Endometrial microvascular endothelial cells (primary cell): ENCODE data around the gene UBE3C. TPM values are rescaled to one million over a fixed set of nuclear protein-coding genes. Genes with fewer than 3 reads are reported as not detected.

Experiments used
- in situ Hi-C: cut with HindIII; loops from 2 replicates; pipeline ENCODE4 v1.10.0; 2017; ENCODE audit warnings: low sequenced_read_pairs, low pct_unique_long_range_greater_than_20kb; ENCODE audit errors: inconsistent ontology term
- total RNA-seq: library from RNA; depleted of rRNA; stranded (reverse); fragments of >200 nt; gene quantifications from one replicate; pipeline ENCODE4 v1.2.3, GENCODE V29; 2015; ENCODE audit errors: inconsistent ontology term

The UBE3C gene
- total RNA-seq, 1 donor from 2014 or later: 90.5 TPM

- in situ Hi-C loops: no loop called here
Measured at GRCh38 chr7:157300369-157300825, 161.7 kb downstream of the UBE3C start.

DNA sequence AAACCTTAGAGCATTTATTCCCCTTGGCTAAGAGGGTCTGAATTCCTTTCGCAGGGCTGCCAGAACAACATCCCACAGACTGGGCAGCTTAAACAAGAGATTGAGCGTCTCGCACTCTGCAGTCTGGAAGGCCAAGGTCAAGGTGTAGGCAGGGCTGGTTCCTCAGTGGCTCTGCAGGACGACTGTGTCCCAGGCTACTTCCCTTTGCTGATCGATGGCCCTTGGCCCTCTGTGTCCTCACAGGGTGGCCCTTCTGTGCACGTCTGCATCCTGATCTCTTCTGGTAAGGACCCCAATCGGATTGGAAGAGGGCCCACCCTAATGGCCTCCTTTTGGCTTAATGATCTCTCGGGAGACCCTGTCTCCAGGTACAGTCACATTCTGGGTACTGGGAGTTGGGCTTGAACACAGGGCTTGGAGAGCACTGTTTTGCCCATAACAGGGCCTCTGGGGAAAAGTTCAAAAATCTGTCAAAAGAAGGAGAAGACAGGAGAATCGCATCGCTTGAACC is 162.9 kb downstream of the UBE3C start:
- in situ Hi-C loops: no loop called here

DNA sequence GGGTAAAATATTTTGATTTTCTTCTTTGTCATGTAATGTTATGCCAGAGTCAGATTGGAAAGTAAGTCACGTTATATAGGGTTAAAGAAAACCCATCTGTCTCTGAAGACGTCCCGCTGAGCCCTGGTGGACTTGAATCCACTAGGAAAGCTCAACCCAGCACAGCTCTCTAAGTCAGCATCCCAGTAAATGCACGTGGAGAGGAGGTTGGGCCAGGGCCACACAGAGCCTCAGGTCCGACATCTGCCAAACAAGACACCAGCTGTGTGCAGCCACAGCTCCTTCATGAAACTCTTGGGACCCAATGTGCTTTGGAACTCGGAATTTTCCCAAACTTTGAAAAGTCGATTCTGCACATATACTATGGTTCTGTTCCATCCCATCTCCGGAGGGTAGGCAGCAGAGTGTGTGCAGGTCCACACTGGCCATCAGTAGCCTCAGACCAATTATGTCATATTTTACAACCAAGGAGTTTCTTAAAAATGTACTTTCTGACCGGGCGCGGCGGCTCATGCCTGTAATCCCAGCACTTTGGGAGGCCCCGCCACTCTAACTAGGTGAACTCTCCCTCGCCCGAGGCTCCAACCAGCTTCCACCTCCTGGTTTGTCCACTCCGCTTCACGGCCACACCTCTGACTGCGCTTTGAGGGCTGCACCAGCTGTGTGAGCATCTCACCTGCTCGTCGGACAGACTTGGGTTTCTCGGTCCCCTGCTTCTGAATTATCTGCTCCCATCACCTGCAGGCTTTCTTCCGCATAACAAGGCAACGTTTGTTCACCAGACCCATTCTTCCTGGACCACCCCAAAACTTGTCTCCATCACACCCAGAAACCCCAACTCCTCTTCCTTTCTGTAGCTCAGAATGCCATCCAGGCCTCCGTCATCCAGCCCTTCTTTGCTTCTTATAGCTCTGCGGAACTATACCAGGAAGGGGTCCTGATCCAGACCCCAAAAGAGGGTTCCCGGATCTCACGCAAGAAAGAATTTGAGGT is 168.4 kb downstream of the UBE3C start:
- in situ Hi-C loops: no loop called here

DNA sequence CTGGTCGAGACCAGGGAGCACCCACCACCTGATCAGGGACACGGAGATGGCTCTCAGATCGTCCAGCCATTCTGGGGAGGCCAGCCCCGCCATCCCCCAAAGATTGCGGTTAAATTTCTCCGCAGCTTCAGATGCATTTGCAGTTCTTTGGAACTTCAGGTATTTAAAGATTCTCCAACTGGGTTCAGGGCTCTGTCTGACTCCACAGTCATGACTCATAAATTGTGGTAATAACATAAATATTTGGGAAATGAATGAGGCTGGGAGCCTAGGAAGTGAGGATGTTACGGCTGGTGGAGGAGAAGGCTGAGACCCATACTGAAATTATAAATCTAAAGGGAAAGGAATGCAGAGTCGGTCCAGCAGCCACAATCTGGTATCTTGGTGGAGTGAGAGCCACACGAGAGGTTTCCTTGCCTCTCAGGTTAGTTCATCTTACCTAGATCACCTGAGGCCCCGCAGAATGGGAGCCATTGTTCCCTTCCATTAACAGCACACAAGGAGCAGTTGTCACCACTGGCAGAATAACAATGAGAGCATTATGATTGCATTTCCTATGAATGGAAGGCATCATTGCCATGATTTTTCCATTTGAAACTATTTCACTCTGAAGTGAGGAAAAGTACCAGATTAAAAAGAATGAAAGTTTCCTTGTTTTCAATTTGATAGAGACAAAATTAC is 171.4 kb downstream of the UBE3C start:
- in situ Hi-C loops: no loop called here

DNA sequence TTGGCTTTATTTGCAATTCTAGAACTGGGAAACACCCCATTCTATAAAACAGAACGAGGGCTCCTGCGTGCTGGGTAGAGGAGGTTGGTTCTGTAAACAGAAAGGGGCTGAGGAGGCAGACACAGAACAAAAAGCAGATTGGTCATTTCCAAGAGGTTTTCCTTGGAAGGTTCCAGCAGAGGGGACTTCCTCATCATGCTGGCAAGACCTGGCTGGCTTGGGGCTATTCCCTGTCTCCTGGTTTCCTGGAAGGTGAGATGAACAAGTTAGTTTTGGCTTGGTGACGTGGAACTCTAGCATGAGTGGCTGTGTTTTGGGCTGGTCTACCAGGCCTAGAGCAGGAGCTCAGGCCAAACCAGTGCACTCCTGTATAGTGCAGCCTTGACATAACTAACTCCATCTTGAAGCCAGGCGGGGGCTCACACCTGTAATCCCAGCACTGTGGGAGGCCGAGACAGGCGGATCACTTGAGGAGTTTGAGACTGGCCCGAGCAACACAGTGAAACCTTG is 172.0 kb downstream of the UBE3C start:
- in situ Hi-C loops: no loop called here

- in situ Hi-C loops: no loop called here
Measured at GRCh38 chr7:157312941-157313340, 174.2 kb downstream of the UBE3C start.

- in situ Hi-C loops: no loop called here
Measured at GRCh38 chr7:157313645-157314044, 174.9 kb downstream of the UBE3C start.

DNA sequence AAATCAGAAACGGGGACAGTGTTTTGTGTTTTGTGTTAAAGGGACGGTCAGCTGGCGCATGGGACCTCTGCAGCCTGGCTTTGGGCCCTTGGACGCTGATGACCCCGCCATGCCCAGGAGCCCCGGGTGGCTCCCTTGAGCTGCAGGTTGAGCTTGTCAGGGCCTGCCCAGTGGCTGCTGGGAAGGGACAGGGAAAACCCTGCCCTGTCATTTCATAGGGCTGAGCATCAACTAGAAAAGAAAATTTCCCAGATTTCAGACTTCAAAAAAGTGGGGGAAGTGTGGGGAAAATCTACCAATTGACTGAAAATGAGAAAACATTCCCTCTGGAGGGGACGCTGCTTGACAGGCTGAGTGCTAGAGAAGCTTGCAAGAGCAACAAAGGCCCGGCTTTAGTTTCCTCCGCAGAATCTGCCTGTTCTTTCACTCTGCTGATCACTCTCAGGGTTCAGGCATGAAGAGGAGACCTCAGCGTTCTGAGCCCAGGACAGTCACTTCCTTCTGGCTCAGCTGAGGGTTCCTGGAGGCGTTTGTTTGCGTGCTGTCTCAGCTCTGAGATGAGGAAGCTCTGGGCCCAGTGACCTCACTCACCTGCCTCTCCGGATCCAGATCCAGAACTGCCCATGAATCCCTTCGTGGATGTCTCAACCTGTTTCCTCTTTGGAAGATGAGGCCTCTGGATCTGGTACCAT is 179.4 kb downstream of the UBE3C start:
- in situ Hi-C loops: no loop called here

Other genes with a start within 250 kb of the UBE3C start
- gene LMBR1, start 245.7 kb upstream of the UBE3C start, total RNA-seq: 88.1 TPM
- gene NOM1, start 189.2 kb upstream of the UBE3C start, total RNA-seq: 7.2 TPM
- gene MNX1, start 128.3 kb upstream of the UBE3C start, total RNA-seq: not detected
- gene DNAJB6, start 198.1 kb downstream of the UBE3C start, total RNA-seq: 132 TPM